ENCODE measurements around the gene GPS1.
A peak's percentile ranks its signal among the peaks of the same experiment; 100 is the strongest.

The GPS1 gene

GRCh38 chr17:82019690-82020571 lies 31.8 kb upstream of the GPS1 start:
- no peak overlapping the region for H3K27ac ChIP-seq (ENCODE audit: low read depth, low read length)
- H3K36me3 ChIP-seq (ENCODE audit: control insufficient read depth, low read length): peaks cover 7% of the 10 kb centered on the region
- H3K4me3 ChIP-seq (ENCODE audit: low read length): no peak overlapping the region
- TF ChIP-seq EZH2phosphoT487 (IDR thresholded peaks at IDR 0.05; ENCODE audit: borderline replicate concordance, low read length): no peak
- TF ChIP-seq CTCF (IDR thresholded peaks at IDR 0.05; ENCODE audit: low read depth, low read length, poor library complexity, severe bottlenecking): peak; percentile 92
- H3K4me1 ChIP-seq (ENCODE audit: control insufficient read depth, low read length): peaks cover 31% of the 10 kb centered on the region
- peaks cover 8% of the 10 kb centered on the region; the same call in 1 of the 2 replicates for H4K20me1 ChIP-seq (ENCODE audit: control insufficient read depth, insufficient read depth, low read depth, low read length)
- H3F3A ChIP-seq (ENCODE audit: control insufficient read depth, insufficient read depth): peaks cover 3% of the 10 kb centered on the region; the same call in 1 of the 2 replicates
- no peaks in the 10 kb centered on the region for H3K9me2 ChIP-seq (replicated peaks; ENCODE audit: control insufficient read depth, low read length)
- H3K79me2 ChIP-seq (ENCODE audit: control insufficient read depth, low read length): peaks cover 35% of the 10 kb centered on the region
- no peaks in the 10 kb centered on the region for H3K27me3 ChIP-seq (ENCODE audit: control insufficient read depth, low read length)
- H3K9me3 ChIP-seq (ENCODE audit: control insufficient read depth, insufficient read depth, low read length): no peaks in the 10 kb centered on the region
- H3K4me2 ChIP-seq (ENCODE audit: low read length): peak overlapping the region; percentile 27

- Histone ChIP-seq H3F3A (ENCODE audit: control insufficient read depth, insufficient read depth) (peaks cover 3% of the 10 kb centered on the region; the same call in 1 of the 2 replicates), H3K27ac (ENCODE audit: low read depth, low read length) (no peak overlapping the region), H4K20me1 (ENCODE audit: control insufficient read depth, insufficient read depth, low read depth, low read length) (peaks cover 8% of the 10 kb centered on the region; the same call in 1 of the 2 replicates), H3K27me3 (ENCODE audit: control insufficient read depth, low read length) (no peaks in the 10 kb centered on the region), H3K9me3 (ENCODE audit: control insufficient read depth, insufficient read depth, low read length) (no peaks in the 10 kb centered on the region), H3K4me3 (ENCODE audit: low read length) (peak overlapping the region; percentile 91), H3K9me2 (replicated peaks; ENCODE audit: control insufficient read depth, low read length) (no peaks in the 10 kb centered on the region), H3K79me2 (ENCODE audit: control insufficient read depth, low read length) (peaks cover 35% of the 10 kb centered on the region), H3K4me2 (ENCODE audit: low read length) (peak overlapping the region; percentile 89), H3K36me3 (ENCODE audit: control insufficient read depth, low read length) (peaks cover 7% of the 10 kb centered on the region), H3K4me1 (ENCODE audit: control insufficient read depth, low read length) (peaks cover 31% of the 10 kb centered on the region)
- TF ChIP-seq EZH2phosphoT487 (IDR thresholded peaks at IDR 0.05; ENCODE audit: borderline replicate concordance, low read length) (no peak), CTCF (IDR thresholded peaks at IDR 0.05; ENCODE audit: low read depth, low read length, poor library complexity, severe bottlenecking) (no peak)
These were observed 31.1 kb upstream of the GPS1 start for GRCh38 chr17:82020572-82021106.

GRCh38 chr17:82021107-82021899 lies 30.4 kb upstream of the GPS1 start:
- Histone ChIP-seq H3K9me3 (ENCODE audit: control insufficient read depth, insufficient read depth, low read length) (no peaks in the 10 kb centered on the region), H3K79me2 (ENCODE audit: control insufficient read depth, low read length) (peaks cover 35% of the 10 kb centered on the region), H3K27ac (ENCODE audit: low read depth, low read length) (no peak overlapping the region), H3K27me3 (ENCODE audit: control insufficient read depth, low read length) (no peaks in the 10 kb centered on the region), H3K4me3 (ENCODE audit: low read length) (peak overlapping the region; percentile 91), H3F3A (ENCODE audit: control insufficient read depth, insufficient read depth) (peaks cover 3% of the 10 kb centered on the region; the same call in 1 of the 2 replicates), H4K20me1 (ENCODE audit: control insufficient read depth, insufficient read depth, low read depth, low read length) (peaks cover 8% of the 10 kb centered on the region; the same call in 1 of the 2 replicates), H3K9me2 (replicated peaks; ENCODE audit: control insufficient read depth, low read length) (no peaks in the 10 kb centered on the region), H3K36me3 (ENCODE audit: control insufficient read depth, low read length) (peaks cover 7% of the 10 kb centered on the region), H3K4me2 (ENCODE audit: low read length) (peak overlapping the region; percentile 89), H3K4me1 (ENCODE audit: control insufficient read depth, low read length) (peaks cover 31% of the 10 kb centered on the region)
- TF ChIP-seq CTCF (IDR thresholded peaks at IDR 0.05; ENCODE audit: low read depth, low read length, poor library complexity, severe bottlenecking) (peak; percentile 78), EZH2phosphoT487 (IDR thresholded peaks at IDR 0.05; ENCODE audit: borderline replicate concordance, low read length) (no peak)

Measured in DOHH2 (cell line).